Forelimb muscle (tissue), 1 donor: ENCODE data around the gene PFKP. TPM values are rescaled to one million over a fixed set of nuclear protein-coding genes. Genes with fewer than 3 reads are reported as not detected.
"Not testable (repeated sequence)": the region's sequence is repeated elsewhere in the genome, so short reads cannot be mapped to it uniquely, and the experiment has no call there.

Experiments
- DNase-seq: peaks from one replicate; pipeline ENCODE4 v3.0.0-alpha.2; 2013; ENCODE audit warnings: low read depth
- polyA plus RNA-seq: library from polyadenylated mRNA; unstranded; fragments of 120-200 nt; gene quantifications from one replicate; pipeline ENCODE4 v1.2.1, GENCODE V29; 2013; ENCODE audit not compliant: insufficient read length

PFKP gene
- polyA plus RNA-seq, 1 donor = 23.8 TPM

DNA sequence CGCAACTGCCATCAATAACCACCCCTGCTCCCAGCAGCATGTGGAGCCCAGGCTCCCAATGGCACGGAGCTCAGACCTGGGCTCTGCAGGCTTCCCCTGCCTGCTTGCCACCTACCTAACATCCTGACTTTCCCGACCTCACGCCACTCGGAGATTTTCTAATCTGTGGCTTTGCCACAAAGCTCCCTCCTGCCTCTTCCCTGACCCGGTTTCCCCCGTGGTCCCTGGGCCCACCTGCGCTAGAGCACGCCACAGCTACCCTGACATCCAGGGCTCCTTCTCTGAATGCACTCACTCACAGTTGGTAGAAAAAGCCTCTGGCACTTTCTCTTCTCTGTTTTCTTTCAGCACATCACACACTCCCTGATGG, 85.2 kb downstream of the PFKP start:
- no peak for DNase-seq

DNA sequence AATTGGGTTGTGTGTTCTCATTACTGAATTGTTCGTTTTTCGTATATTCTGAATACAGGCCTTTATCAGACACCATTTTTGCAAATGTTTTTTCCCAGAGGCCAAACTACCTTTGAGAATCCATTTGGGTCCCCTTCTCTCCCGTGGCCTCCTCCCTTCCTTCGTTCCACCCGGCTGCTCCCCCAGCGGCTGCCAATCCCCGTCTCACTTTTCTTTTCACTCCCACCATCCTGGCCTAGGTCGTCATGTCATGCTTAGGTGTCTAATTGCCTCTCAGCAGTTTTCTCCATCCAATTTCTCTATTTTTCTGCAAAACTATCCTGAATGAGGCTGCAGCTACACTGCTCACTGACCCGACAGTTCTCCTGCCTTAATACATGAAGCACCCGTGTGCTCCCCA, 87.3 kb downstream of the PFKP start:
- no peak for DNase-seq

DNA sequence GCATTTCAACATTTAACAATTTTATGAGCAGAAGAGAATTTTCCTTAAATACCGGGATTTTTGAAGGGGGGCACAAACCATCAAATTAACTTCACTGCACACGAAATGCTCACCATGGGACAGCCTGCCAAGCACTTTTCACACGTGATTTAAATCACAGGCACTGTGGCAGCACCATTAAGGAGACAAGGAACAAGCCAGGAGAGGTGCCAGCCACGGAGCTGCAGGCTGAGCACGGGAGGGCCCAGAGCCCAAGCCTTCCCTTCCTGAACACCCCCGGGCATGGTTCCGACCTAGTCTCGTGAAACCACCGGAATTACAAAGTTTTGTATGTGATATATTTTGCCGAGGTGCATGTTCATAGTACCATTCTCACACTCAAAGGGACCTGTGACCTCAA, 91.8 kb downstream of the PFKP start:
- no peak for DNase-seq

DNA sequence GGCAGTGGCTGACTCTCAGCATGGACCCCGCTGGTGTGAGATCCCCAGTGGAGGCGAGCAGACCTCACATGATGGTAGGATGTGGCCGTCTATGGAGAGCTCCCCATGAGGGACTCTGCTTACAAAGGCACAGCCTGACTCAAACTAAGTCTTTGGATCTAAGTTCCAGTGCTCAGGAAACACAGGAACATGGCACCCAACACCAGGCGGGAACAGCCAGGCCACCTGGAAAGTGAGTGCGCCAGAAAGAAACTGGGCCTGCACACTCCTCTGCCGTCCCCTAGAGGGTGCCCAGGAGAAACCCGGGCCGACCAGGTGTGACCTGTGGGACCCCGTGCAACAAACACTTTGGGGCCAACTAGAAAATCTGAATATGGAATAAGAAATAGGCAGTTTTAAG, 95.2 kb downstream of the PFKP start:
- DNase-seq = no peak

DNA sequence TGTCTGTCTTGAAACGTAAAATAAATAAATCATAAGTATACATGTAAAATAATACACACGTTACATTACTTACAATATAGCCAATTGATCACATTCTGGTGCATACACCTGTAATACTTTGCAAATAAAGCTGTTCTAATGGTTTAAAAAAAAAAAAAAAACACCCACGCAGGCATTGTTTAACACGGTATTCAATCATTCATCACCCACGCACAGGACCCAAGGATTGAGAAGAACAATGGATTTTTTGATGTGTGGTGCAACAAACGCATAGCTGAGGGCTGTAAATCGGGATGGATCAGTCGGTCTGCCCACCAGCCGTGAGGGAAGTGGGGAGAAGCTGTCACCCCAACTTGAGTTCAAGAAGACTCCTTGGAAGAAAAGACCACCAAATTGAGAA, 96.5 kb downstream of the PFKP start:
- no peak for DNase-seq

DNA sequence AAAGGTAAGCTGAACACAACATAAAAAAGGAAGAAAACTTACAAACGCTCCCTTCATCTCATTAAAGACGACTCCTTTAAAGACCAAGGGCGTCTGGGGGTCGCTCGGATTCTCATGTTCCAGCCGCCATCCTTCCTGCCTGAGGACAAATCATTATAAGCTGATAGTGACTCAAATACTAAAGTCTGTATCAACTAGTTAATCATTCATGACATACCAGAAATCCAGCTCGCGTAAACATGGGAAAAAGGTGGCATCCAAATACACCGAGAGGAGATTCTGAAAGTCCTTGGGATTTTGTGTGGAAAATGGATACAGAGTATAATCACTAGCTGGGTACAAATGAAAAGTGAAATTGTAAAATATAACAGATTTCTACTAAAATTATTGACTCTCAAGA, 97.8 kb downstream of the PFKP start:
- DNase-seq = no peak

DNA sequence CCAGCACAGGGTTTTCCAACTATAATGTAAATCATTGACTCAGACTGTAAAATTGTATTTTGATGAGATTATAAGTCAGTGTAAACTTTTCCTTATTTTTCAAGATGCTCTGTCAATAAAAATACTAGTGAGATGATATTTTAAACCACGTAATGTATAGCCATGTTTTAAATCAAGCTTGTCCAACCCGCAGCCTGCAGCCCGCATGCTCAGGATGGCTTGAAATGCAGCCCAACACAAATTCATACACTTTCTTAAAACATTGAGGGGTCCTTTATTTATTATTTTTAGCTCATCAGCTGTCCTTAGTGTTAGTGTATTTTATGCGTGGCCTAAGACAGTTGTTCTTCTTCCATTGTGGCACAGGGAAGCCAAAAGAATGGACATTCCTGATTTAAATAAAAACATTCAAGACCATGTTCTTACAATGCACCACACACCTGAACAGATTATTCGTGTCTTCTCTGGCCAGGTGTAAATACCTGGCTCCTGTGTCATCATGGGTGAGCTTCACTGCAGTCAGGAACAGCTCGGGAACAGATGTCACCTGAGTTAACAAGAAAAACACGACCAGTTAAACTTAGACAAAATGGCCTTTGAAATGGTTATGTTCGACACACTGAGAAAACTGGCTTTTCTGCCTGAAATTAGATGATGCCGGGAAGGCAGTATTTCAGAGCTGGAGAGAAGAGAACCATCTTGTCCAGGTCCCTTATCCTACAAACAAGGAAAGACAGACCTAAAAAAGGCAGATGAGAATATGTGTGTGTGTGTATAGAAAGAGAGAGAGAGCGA, 99.3 kb downstream of the PFKP start:
- no peak for DNase-seq

DNA sequence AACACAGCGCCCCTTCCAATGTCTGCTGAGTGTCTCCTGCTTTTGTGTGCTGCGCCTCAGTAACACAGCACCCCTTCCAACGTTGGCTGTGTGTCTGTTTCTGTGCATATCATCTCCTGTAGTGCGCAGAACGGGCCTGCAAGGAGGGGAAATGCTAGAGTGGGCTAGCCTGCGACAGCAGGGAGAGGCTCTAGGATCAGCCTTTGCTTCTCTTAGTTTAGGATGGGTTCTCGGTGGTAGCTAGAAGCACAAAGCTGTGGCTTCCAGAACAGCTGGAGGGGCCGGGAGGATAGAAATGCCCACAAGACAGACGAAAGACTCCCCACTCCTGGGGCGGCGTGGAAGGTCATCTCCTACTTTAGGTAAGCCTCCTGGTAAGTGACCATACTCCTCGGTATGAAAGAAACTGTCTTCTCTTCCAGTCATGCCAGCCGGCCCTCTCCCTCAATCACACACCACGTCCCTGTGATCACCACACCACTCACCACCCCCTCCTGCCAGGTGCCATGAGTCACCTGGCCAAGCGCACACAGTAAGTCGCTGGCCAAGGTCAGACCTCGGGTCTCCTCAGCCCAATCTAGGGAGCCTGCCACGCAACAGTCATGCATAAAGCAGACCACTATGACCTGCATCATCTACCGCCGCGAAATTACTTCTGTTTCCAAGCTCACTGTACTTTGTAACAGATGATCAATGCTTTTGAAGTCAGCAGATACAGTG, 100.4 kb downstream of the PFKP start:
- DNase-seq = no peak

DNA sequence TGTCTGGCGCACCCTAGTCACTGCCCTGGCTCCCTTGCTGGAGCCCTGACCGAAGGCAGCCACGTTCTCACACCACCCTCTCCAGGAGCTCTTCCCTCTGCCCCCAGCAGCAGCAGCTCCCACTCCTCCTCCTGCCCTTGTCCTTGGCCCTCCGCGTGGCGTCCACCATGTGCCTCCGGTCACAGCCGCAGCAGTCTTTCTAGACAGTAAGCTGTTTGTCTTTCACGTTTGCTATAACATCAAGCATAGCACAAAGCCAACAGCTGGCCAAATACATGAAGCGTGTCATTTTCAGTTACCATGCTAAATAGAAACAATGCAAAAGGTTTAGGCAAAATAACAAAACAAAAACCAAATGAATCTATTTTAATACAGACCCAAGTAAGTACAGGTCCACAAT, 101.9 kb downstream of the PFKP start:
- no peak for DNase-seq

DNA sequence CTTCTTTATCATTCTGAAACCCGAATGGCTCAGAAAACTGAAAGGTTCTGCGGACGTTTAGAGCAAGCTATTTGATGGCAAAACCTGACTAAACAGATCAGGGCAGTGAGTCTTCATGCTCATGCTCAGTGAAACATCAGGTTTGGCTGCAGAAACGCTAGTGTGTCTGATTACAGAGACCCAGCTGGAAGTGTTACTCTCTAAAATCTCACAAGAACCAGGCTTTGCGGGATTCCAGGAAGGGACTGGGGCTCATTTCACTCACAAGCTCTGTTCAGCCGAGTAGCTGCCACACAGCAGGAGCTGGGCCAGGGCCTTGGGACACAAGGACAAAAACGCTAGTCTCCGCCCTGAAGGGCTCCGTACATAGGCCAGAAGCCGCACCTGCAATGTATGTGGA, 102.3 kb downstream of the PFKP start:
- DNase-seq = no peak

DNA sequence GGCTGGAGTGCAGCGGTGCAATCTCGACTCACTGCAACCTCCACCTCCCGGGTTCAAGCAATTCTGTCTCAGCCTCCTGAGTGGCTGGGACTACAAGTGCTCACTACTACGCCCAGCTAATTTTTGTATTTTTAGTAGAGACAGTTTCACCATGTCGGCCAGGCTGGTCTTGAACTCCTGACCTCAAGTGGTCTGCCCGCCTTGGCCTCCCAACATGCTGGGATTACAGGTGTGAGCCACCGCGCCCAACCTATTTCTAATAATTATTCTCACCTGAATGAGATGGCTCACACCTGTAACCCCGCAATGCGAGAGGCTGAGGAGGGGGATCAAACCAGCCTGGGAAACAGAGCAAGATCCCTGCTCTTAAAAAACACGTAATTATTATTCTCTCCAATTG, 104.1 kb downstream of the PFKP start:
- not testable (repeated sequence) for DNase-seq

DNA sequence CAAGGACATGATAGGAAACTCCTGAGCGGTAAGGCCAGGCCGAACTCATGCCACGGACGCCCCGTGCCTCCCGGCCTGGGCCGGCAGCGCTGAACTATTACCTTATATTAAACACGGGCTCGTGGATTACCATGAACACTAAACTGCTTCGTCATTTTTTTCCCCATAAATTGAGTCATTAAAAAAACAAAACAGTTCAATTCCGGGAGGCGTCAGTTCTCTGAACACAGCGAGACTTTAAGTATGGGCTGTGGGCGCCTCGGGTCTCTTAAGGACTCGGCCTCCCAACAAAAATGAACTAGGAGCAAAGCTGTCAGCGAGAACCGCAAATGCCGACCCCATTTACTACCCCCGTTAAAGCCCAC, 104.7 kb downstream of the PFKP start:
- DNase-seq = no peak

DNA sequence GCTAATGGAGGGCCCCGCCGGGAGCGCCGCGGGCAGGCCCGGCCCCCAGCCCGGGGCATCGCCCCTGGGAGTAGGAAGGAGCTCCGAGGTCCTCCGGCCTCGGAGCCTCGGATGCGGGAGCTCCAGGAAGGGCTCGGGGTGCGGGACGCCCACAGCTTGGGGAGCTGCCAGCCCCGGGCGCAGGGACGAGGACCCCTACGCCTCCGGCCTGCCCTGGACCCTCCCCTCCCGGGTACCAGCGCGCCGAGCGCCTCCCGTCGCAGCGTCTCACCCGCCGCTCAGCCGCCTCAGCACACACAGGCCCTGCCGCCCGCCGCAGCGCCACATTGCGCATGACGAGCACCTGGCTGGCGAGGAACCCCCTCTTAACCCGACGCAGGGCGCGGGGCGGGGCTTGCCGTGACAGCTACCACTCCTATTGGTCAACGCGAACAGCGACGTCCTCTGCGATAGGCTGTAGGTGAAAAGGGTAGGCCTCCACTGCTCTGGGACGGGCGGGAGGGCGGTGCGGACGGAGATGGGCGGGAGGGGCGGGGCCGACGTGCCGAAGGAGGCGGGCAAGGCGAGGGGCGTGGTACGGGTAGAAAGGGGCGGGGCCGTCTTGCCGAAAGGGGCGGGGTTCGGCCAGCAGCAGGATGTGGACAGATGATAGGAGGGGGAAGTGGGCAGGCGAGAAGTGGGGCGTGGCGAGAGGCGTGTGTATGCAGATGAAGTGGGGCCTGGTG, 105.3 kb downstream of the PFKP start, which contains the start of gene PITRM1:
TSS of gene PITRM1 (minus strand) at position 337 of the 725 bp plus-strand sequence. CDS start at position 327, 10 bp downstream.
- DNase-seq = peak; percentile 90

DNA sequence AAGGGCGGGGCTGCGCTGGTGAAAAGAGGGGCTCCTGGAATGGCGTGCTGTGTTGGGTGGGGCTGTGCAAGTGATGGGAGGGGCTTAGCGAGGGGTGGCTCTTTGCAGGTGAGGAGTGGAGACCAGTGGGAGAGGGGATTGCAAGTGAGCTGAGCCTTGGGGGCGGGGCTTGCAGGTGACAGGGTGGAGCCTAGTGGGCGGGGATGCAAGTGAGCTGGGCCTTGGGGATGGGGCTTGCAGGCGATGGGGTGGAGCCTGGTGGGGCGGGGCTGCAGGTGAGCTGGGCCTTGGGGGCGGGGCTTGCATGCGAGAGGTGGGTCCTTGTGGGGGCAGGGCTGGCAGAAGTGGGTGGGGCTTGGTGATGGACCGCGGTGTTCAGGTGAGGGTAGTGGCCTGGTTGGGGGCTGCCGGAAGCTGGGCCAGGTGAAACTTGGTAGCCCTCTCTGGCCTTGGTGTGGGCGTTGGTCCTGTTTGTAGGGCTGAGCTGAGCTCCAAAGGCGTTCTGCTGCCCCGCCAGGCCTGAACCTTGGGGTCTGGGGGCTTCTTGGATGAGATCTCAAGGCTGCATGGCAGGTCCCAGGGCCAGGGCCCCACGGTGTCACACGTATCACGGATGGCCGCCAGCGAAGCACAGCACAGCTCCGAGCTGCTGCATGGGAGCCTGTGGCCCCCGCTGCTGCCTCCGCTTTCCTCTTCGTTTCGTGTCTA, 106.0 kb downstream of the PFKP start:
- DNase-seq = no peak

DNA sequence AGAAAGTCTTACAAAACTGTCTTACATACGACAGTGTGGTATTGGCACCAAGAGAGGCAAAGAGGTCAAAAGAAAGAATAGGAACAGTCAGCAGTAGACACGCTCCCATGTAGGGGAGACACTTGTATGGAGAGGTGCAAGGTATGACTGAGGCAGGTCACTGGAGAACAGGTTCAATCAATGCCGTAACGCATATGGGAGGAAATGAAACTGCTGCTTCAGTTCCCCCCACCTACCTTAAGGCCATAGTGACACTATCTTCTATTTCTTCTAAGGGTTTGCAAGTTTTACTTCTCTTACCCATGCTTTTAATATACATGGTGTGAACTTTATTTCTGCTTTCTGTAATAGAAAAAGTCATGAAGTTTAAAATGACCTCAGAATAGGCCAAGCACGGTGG, 110.7 kb downstream of the PFKP start:
- DNase-seq = no peak

DNA sequence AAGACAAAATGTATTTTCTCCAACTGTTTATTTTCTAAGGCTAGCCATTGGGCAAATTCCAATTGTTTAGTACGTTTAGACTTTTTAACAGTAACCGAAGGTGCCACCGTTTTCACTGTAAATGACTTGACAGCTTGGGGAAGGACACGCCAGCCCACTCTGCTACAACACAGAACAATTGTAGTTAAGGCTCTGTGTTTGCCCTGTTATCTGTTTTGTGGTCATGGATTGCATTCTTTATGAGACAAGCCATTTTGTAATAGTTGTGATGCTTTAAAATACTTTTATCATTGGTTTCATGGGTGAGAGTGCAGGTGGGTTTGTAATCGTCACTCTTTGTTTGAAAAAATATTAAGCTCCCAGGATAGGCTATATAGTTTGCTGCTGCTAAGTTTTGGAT, 111.8 kb downstream of the PFKP start:
- DNase-seq = no peak

DNA sequence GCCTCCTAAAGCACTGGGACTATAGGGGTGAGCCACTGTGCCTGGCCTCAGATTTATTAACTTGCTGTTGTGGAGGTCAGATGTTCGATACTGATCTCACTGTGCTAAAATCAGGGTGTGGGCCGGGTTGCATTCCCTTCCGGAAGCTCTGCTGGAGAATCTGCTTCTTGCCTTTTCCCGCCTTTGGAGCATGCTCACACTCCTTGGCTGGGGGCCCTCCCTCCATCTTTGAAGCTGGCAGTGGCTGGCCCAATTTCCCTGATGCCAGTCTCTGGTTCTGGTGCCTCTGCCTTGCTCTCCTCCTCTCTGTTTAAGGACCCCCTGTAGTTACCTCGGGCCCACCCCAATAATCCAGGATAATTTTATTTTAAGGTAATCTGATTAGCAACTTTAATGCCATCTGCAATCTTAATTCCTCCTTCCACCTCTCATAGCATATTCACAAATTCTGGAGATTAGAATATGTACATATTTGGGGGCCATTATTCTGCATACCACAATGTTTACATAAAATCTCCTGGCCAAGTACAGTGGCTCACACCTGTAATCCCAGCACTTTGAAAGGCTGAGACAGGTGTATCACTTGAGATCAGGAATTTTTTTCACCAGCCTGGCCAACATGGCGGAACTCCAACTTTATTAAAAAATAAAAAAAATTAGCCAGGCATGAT, 113.1 kb downstream of the PFKP start:
- DNase-seq = no peak

DNA sequence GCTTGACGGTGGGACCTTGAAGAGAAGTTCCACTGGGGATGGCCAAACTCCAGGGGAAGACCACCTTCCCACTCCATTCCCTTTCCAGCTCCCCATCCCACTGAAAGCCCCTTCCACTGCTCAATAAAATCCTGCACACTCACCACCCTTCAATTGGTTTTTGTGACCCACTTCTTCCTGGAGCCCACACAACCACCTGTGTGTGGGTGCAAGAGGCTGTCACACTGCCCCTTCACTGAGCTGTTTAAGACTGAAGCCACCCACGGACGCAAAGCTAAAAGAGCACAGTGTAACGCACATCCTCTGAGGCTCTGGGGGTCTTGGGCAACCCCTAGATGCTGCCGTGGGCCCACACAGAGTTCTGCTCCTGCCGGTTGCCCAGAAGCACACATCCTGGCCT, 118.0 kb downstream of the PFKP start:
- no peak for DNase-seq

DNA sequence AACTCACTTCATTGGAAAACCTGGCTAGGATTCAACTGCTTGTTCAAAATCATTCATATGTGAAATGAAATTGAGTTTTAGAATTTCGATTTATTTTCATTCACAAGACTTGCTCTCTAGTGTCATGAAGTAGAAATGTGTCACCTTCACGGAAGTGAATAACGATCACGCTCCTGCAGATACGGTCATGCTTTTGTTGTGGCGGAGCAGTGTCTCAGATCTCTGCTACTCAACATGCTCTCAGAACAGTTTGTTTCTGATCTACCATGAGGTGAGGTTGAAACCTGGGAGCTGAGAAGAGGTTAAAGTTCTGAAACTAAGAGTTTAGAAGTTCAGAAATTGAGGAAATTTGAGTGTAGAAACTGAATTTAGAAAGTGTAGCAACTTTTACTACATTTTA, 119.0 kb downstream of the PFKP start:
- no peak for DNase-seq
